CD14-positive monocyte (primary cell): ENCODE measurements around the gene HMGN2. TPM values are rescaled to one million over a fixed set of nuclear protein-coding genes. Genes with fewer than 3 reads are reported as not detected.

Experiments
- DNase-seq, 3 donors: peaks; one replicate each; pipeline ENCODE4 v3.0.0-alpha.2; 2011 to 2022
- H2AFZ ChIP-seq: 2 replicates; pipeline ENCODE4 v1.6.0; 2012; ENCODE audit warnings: mild to moderate bottlenecking, low read depth, low read length, inconsistent platforms; ENCODE audit not compliant: insufficient read depth, poor library complexity, severe bottlenecking
- H3K27ac ChIP-seq, 2 donors: 1 replicate in 1 of 2; 2 replicates in 1 of 2; pipeline ENCODE4 v1.5.1; 2012 to 2013; ENCODE audit warnings: low read length in 2 of 2, control low read depth in 1 of 2, inconsistent platforms in 1 of 2, low read depth in 1 of 2, mild to moderate bottlenecking in 1 of 2
- H3K27me3 ChIP-seq, 2 donors: one replicate each; pipeline versions ENCODE4 v1.6.0 to v1.6.1; 2011 to 2013; ENCODE audit warnings: low read length in 2 of 2; ENCODE audit not compliant: control insufficient read depth in 2 of 2, insufficient read depth in 2 of 2
- H3K36me3 ChIP-seq, 2 donors: replicated peaks in 1 of 2; 1 replicate in 1 of 2; 2 replicates in 1 of 2; pipeline versions ENCODE4 v1.5.1 to v1.6.1; 2012 to 2013; ENCODE audit warnings: low read length in 2 of 2, control low read depth in 1 of 2, inconsistent platforms in 1 of 2, mild to moderate bottlenecking in 1 of 2; ENCODE audit not compliant: insufficient read depth in 2 of 2, control insufficient read depth in 1 of 2
- H3K4me1 ChIP-seq, 2 donors: 1 replicate in 1 of 2; 2 replicates in 1 of 2; pipeline versions ENCODE4 v1.5.1 to v1.6.1; 2012 to 2013; ENCODE audit warnings: low read length in 2 of 2, control low read depth in 1 of 2, inconsistent platforms in 1 of 2, mild to moderate bottlenecking in 1 of 2, moderate library complexity in 1 of 2; ENCODE audit not compliant: insufficient read depth in 2 of 2, control insufficient read depth in 1 of 2
- H3K4me2 ChIP-seq: replicated peaks from 2 replicates; pipeline ENCODE3; 2012; ENCODE audit warnings: low read length, moderate library complexity, mild to moderate bottlenecking; ENCODE audit not compliant: poor library complexity, severe bottlenecking; ENCODE audit errors: extremely low read depth
- H3K4me3 ChIP-seq, 3 experiments: fragments of 200-600 bp in 1 of 3; sonication (generic) in 1 of 3; replicated peaks in 1 of 3; 1 replicate in 2 of 3; 2 replicates in 1 of 3; pipeline ENCODE4 v1.5.1; 2011 to 2013; ENCODE audit warnings: low read length in 3 of 3, mild to moderate bottlenecking in 3 of 3, control low read depth in 2 of 3, low read depth in 2 of 3, inconsistent platforms in 1 of 3, moderate library complexity in 1 of 3
- H3K79me2 ChIP-seq: 2 replicates; pipeline ENCODE4 v1.6.0; 2012; ENCODE audit warnings: mild to moderate bottlenecking, control low read depth, inconsistent platforms, low read length, moderate library complexity; ENCODE audit not compliant: insufficient read depth
- H3K9ac ChIP-seq: 2 replicates; pipeline ENCODE4 v1.6.0; 2017; ENCODE audit warnings: low read length, mild to moderate bottlenecking; ENCODE audit not compliant: insufficient read depth, poor library complexity, severe bottlenecking
- H3K9me3 ChIP-seq, 2 donors: replicated peaks in 1 of 2; 1 replicate in 1 of 2; 2 replicates in 1 of 2; pipeline versions ENCODE4 v1.5.1 to v1.6.1; 2012 to 2013; ENCODE audit warnings: low read length in 2 of 2, control low read depth in 1 of 2; ENCODE audit not compliant: control insufficient read depth in 1 of 2, insufficient read depth in 1 of 2
- H4K20me1 ChIP-seq: 2 replicates; pipeline ENCODE4 v1.6.0; 2012; ENCODE audit warnings: mild to moderate bottlenecking, low read length, control low read depth, moderate library complexity; ENCODE audit not compliant: insufficient read depth
- H3K27ac Mint-ChIP-seq, 7 donors: one replicate each; pipeline ENCODE4 v1.8.0; 2020; ENCODE audit warnings: mild to moderate bottlenecking in 7 of 7, mixed read lengths in 7 of 7, moderate library complexity in 6 of 7, inconsistent platforms in 2 of 7
- H3K27me3 Mint-ChIP-seq, 3 donors: one replicate each; pipeline ENCODE4 v1.8.0; 2021 to 2022; ENCODE audit warnings: low read depth in 3 of 3, mild to moderate bottlenecking in 3 of 3, mixed read lengths in 3 of 3, moderate library complexity in 3 of 3, inconsistent platforms in 1 of 3
- H3K36me3 Mint-ChIP-seq, 2 donors: one replicate each; pipeline ENCODE4 v1.8.0; 2020; ENCODE audit warnings: mixed read lengths in 2 of 2, inconsistent platforms in 1 of 2, mild to moderate bottlenecking in 1 of 2
- H3K4me1 Mint-ChIP-seq: one replicate; pipeline ENCODE4 v1.8.0; 2020; ENCODE audit warnings: mild to moderate bottlenecking, mixed read lengths
- H3K4me3 Mint-ChIP-seq, 2 donors: one replicate each; pipeline ENCODE4 v1.8.0; 2020; ENCODE audit warnings: mild to moderate bottlenecking in 2 of 2, mixed read lengths in 2 of 2, moderate library complexity in 1 of 2
- H3K9me3 Mint-ChIP-seq, 7 donors: one replicate each; pipeline ENCODE4 v1.8.0; 2020 to 2022; ENCODE audit warnings: mixed read lengths in 7 of 7, mild to moderate bottlenecking in 6 of 7, moderate library complexity in 6 of 7, inconsistent platforms in 2 of 7
- WGBS: methylation state at CpG from one replicate; pipeline ENCODE4 v1.1.5; 2013; ENCODE audit warnings: missing lambda C conversion rate; ENCODE audit not compliant: insufficient coverage; 5-methylcytosine and 5-hydroxymethylcytosine counted together
- intact Hi-C, 2 donors: fragments of 100-400 bp; cut with micrococcal nuclease; formaldehyde crosslinking; loops; one replicate each; pipeline versions ENCODE4 v1.15.0 to v1.15.1; 2023
- polyA plus RNA-seq, 3 donors: library from polyadenylated mRNA; depleted of rRNA in 1 of 3; unstranded in 2 of 3; stranded (reverse) in 1 of 3; fragments of 300-500 nt in 2 of 3; fragments of >200 nt in 1 of 3; fragmentation: Illumina TruSeq in 2 of 3; gene quantifications; 1 replicate in 2 of 3; 2 replicates in 1 of 3; pipeline ENCODE4 v1.2.3, GENCODE V29; 2012 to 2021
- TF ChIP-seq, protein P1 (sequence below): fragments of 200-600 bp; IDR thresholded peaks from one replicate; pipeline ENCODE4 v1.8.0; 2022; ENCODE audit warnings: antibody characterized with exemption, mild to moderate bottlenecking

HMGN2 gene
- polyA plus RNA-seq, 3 donors: 400 to 575 (median 555) TPM

DNA sequence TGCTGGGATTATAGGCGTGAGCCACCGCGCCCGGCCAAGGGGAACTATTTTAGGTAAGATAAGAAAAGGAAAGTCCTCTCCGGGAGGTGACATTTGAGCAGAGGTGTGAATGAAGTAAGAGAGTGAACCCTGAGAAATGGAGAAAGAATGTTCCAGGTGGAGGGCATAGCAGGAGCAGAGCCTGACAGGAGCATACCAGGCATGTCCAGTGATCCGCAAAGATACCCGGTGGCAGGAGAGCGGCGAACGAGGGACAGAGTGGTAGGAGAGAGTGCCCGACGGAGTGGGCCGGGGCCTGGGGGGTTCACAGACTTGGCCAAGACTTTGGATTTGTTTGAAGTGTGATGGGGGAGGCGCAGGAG, 49.4 kb downstream of the HMGN2 start:
- Histone ChIP-seq H3K79me2 (no peaks in the 10 kb centered on the region), H3K36me3 (no peaks in the 10 kb centered on the region), H3K4me2 (no peak overlapping the region), H3K27ac (no peak overlapping the region), H3K4me3 (no peak overlapping the region), H3K9me3 (no peaks in the 10 kb centered on the region), H2AFZ (no peak overlapping the region), H3K4me1 (peaks cover 5 to 8% of the 10 kb centered on the region in 2 donors), H4K20me1 (no peaks in the 10 kb centered on the region), H3K27me3 (no peaks in the 10 kb centered on the region), H3K9ac (no peak overlapping the region)
- TF ChIP-seq, protein P1, sequence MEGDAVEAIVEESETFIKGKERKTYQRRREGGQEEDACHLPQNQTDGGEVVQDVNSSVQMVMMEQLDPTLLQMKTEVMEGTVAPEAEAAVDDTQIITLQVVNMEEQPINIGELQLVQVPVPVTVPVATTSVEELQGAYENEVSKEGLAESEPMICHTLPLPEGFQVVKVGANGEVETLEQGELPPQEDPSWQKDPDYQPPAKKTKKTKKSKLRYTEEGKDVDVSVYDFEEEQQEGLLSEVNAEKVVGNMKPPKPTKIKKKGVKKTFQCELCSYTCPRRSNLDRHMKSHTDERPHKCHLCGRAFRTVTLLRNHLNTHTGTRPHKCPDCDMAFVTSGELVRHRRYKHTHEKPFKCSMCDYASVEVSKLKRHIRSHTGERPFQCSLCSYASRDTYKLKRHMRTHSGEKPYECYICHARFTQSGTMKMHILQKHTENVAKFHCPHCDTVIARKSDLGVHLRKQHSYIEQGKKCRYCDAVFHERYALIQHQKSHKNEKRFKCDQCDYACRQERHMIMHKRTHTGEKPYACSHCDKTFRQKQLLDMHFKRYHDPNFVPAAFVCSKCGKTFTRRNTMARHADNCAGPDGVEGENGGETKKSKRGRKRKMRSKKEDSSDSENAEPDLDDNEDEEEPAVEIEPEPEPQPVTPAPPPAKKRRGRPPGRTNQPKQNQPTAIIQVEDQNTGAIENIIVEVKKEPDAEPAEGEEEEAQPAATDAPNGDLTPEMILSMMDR: no peak
- H3K27ac Mint-ChIP-seq: no peak overlapping the region
- H3K4me3 Mint-ChIP-seq: no peak overlapping the region
- peaks cover 13% of the 10 kb centered on the region for H3K4me1 Mint-ChIP-seq
- peaks cover 6 to 20% (median 19%) of the 10 kb centered on the region in 3 donors for H3K27me3 Mint-ChIP-seq
- no peaks in the 10 kb centered on the region for H3K36me3 Mint-ChIP-seq
- peaks cover 0 to 1% (median 0%) of the 10 kb centered on the region in 7 donors for H3K9me3 Mint-ChIP-seq
- no peak for DNase-seq
- WGBS: 84% methylated on average over 12 of the region's 14 CpGs
- intact Hi-C loops: no loop called here

DNA sequence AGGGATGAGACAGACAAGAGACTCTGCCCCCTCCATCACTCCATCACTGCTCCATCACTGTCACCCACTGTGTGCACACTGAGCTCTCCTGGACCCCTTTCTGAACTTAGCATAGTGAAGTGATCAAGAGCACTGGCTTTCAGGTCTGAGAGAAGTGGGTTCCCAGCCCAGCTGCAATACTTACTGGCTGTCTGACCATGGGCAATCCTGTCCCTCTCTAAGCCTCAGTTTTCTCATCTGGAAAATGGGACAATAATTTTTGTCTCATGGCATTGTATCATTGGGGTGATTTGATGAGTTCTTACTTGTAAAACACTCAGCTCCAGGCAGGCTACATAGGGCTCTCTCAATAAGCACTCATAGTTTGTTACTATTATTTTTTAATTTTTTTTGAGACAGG, 49.8 kb downstream of the HMGN2 start:
- Histone ChIP-seq H3K79me2 (no peaks in the 10 kb centered on the region), H3K27ac (no peak overlapping the region), H4K20me1 (no peaks in the 10 kb centered on the region), H2AFZ (no peak overlapping the region), H3K4me2 (no peak overlapping the region), H3K27me3 (no peaks in the 10 kb centered on the region), H3K4me1 (peaks cover 5 to 8% of the 10 kb centered on the region in 2 donors), H3K4me3 (no peak overlapping the region), H3K36me3 (no peaks in the 10 kb centered on the region), H3K9ac (no peak overlapping the region), H3K9me3 (no peaks in the 10 kb centered on the region)
- H3K27ac Mint-ChIP-seq: no peak overlapping the region
- DNase-seq: no peak
- no peak overlapping the region for H3K4me3 Mint-ChIP-seq
- TF ChIP-seq, protein P1: no peak
- H3K36me3 Mint-ChIP-seq: no peaks in the 10 kb centered on the region
- peaks cover 13% of the 10 kb centered on the region for H3K4me1 Mint-ChIP-seq
- H3K27me3 Mint-ChIP-seq: peaks cover 6 to 20% (median 19%) of the 10 kb centered on the region in 3 donors
- H3K9me3 Mint-ChIP-seq: peaks cover 0 to 1% (median 0%) of the 10 kb centered on the region in 7 donors
- intact Hi-C loops: no loop called here
